HepG2 (cell line): ENCODE data around the gene TEF. TPM values are rescaled to one million over a fixed set of nuclear protein-coding genes. Genes with fewer than 3 reads are reported as not detected.
A peak's percentile ranks its signal among the peaks of the same experiment; 100 is the strongest.

Experiments used
- CHD4 ChIP-seq: fragments of 200-600 bp; sonication (generic); IDR thresholded peaks from 2 replicates; pipeline ENCODE4 v1.7.0; 2017; ENCODE audit warnings: mild to moderate bottlenecking, low read length, borderline replicate concordance
- FOSL2 ChIP-seq: sonication (generic); formaldehyde crosslinking; IDR thresholded peaks from 2 replicates; pipeline ENCODE4 v1.4.0; 2020; ENCODE audit warnings: missing genetic modification reagents
- NKX3-1 ChIP-seq: sonication (generic); formaldehyde crosslinking; IDR thresholded peaks from 2 replicates; pipeline ENCODE4 v1.5.0; 2020; ENCODE audit warnings: missing genetic modification reagents
- PCBP1 ChIP-seq: fragments of 200-400 bp; formaldehyde crosslinking; IDR thresholded peaks from 2 replicates; pipeline ENCODE4 v1.6.1; 2017; ENCODE audit warnings: mild to moderate bottlenecking, low read depth, low read length, borderline replicate concordance
- PHF5A ChIP-seq: IDR thresholded peaks from one replicate; pipeline ENCODE4 v1.6.1; 2018; ENCODE audit warnings: low read depth, missing genetic modification reagents; ENCODE audit not compliant: unreplicated experiment
- SIX1 ChIP-seq: sonication (generic); formaldehyde crosslinking; IDR thresholded peaks from 2 replicates; pipeline ENCODE4 v1.4.0; 2020; ENCODE audit warnings: missing genetic modification reagents, borderline replicate concordance
- ZMYM2 ChIP-seq: sonication (generic); formaldehyde crosslinking; IDR thresholded peaks from 2 replicates; pipeline ENCODE4 v1.8.0; 2022; ENCODE audit warnings: mild to moderate bottlenecking, missing genetic modification reagents
- ZNF839 ChIP-seq: sonication (generic); formaldehyde crosslinking; IDR thresholded peaks from 2 replicates; pipeline ENCODE4 v1.4.0; 2020; ENCODE audit warnings: missing genetic modification reagents, mild to moderate bottlenecking, borderline replicate concordance
- polyA plus RNA-seq, 8 experiments: library from polyadenylated mRNA; depleted of rRNA in 3 of 8; stranded (reverse) in 7 of 8; unstranded in 1 of 8; fragments of >200 nt; fragmentation: Illumina TruSeq in 4 of 8; extraction: Trizol in 4 of 8; gene quantifications; 2 replicates each; pipeline versions ENCODE4 v1.2.1 to v1.2.3, GENCODE V29; 2011 to 2016; ENCODE audit warnings: low read depth in 4 of 8, missing spikeins in 1 of 8, mixed read lengths in 1 of 8; ENCODE audit not compliant: insufficient read depth in 1 of 8
- total RNA-seq, 5 experiments: library from RNA; depleted of rRNA; stranded (reverse); fragments of >200 nt; fragmentation: Illumina TruSeq; extraction: Trizol; gene quantifications; 2 replicates each; pipeline ENCODE4 v1.2.3, GENCODE V29; 2016; ENCODE audit warnings: low read depth in 1 of 5
- TF ChIP-seq, protein P1 (sequence below): sonication (generic); formaldehyde crosslinking; IDR thresholded peaks from 2 replicates; pipeline ENCODE4 v1.5.0; 2020; ENCODE audit warnings: mild to moderate bottlenecking, missing genetic modification reagents, borderline replicate concordance
- TF ChIP-seq, protein P2 (sequence below): sonication (generic); formaldehyde crosslinking; IDR thresholded peaks from 2 replicates; pipeline ENCODE4 v1.8.1; 2023; ENCODE audit warnings: missing genetic modification reagents, inconsistent platforms, borderline replicate concordance

TEF gene
- total and polyA plus RNA-seq, 2 of the 13 experiments (the other 11 are each of a cell fraction or from before 2014, with no cell fraction given) = 7.6 to 11.2 TPM

DNA sequence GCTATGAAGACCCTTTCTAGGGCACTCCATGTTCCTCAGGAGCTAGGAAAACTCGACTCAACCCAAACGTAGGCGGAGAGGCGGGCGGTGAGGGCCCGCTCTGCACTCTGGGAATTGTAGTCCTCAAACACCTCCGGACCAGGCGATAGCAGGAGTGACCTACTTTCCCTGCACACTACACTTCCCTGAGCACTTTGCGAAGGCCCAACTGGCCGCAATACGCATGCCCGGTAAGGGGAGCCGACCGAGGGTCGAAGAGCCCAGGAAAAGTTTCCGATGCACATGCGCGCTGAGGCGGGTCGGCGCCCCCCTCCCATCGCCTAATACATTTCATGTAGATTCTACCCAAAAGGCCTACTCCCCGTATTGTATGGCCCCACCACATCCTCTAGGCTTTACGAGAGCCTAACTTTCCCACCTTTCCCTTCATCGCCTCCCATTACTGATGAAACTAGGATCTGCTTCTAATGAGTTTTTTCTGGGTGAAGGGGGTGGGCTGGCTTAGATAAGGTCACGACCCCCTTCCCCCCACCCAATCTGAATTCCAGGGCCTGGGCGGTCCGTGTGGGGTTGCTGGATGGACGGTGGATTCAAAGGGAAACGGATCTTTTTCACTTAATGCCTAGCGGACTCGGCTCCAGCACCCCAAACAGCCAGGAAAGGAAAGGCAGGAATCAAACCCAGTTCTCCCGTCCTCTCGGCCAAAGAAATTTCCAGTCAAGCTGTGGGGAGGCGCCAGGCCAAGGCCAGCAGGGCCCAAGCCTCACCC lies 62.8 kb downstream of the TEF start (continued):
- TF ChIP-seq, protein P1, sequence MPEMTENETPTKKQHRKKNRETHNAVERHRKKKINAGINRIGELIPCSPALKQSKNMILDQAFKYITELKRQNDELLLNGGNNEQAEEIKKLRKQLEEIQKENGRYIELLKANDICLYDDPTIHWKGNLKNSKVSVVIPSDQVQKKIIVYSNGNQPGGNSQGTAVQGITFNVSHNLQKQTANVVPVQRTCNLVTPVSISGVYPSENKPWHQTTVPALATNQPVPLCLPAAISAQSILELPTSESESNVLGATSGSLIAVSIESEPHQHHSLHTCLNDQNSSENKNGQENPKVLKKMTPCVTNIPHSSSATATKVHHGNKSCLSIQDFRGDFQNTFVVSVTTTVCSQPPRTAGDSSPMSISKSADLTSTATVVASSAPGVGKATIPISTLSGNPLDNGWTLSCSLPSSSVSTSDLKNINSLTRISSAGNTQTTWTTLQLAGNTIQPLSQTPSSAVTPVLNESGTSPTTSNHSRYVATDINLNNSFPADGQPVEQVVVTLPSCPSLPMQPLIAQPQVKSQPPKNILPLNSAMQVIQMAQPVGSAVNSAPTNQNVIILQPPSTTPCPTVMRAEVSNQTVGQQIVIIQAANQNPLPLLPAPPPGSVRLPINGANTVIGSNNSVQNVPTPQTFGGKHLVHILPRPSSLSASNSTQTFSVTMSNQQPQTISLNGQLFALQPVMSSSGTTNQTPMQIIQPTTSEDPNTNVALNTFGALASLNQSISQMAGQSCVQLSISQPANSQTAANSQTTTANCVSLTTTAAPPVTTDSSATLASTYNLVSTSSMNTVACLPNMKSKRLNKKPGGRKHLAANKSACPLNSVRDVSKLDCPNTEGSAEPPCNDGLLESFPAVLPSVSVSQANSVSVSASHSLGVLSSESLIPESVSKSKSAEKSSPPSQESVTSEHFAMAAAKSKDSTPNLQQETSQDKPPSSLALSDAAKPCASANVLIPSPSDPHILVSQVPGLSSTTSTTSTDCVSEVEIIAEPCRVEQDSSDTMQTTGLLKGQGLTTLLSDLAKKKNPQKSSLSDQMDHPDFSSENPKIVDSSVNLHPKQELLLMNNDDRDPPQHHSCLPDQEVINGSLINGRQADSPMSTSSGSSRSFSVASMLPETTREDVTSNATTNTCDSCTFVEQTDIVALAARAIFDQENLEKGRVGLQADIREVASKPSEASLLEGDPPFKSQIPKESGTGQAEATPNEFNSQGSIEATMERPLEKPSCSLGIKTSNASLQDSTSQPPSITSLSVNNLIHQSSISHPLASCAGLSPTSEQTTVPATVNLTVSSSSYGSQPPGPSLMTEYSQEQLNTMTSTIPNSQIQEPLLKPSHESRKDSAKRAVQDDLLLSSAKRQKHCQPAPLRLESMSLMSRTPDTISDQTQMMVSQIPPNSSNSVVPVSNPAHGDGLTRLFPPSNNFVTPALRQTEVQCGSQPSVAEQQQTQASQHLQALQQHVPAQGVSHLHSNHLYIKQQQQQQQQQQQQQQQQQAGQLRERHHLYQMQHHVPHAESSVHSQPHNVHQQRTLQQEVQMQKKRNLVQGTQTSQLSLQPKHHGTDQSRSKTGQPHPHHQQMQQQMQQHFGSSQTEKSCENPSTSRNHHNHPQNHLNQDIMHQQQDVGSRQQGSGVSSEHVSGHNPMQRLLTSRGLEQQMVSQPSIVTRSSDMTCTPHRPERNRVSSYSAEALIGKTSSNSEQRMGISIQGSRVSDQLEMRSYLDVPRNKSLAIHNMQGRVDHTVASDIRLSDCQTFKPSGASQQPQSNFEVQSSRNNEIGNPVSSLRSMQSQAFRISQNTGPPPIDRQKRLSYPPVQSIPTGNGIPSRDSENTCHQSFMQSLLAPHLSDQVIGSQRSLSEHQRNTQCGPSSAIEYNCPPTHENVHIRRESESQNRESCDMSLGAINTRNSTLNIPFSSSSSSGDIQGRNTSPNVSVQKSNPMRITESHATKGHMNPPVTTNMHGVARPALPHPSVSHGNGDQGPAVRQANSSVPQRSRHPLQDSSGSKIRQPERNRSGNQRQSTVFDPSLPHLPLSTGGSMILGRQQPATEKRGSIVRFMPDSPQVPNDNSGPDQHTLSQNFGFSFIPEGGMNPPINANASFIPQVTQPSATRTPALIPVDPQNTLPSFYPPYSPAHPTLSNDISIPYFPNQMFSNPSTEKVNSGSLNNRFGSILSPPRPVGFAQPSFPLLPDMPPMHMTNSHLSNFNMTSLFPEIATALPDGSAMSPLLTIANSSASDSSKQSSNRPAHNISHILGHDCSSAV (CRISPR knock-in tag) = no peak
- no peak for TF ChIP-seq ZMYM2 (CRISPR knock-in tag)
- peak; percentile 37; the same call in 1 of the 2 replicates for TF ChIP-seq SIX1 (CRISPR knock-in tag)
- no peak for TF ChIP-seq PCBP1
- TF ChIP-seq PHF5A (CRISPR knock-in tag) = peak; percentile 19
- TF ChIP-seq, protein P2, sequence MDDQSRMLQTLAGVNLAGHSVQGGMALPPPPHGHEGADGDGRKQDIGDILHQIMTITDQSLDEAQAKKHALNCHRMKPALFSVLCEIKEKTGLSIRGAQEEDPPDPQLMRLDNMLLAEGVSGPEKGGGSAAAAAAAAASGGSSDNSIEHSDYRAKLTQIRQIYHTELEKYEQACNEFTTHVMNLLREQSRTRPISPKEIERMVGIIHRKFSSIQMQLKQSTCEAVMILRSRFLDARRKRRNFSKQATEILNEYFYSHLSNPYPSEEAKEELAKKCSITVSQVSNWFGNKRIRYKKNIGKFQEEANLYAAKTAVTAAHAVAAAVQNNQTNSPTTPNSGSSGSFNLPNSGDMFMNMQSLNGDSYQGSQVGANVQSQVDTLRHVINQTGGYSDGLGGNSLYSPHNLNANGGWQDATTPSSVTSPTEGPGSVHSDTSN (CRISPR knock-in tag) = no peak
- TF ChIP-seq CHD4 = no peak
- TF ChIP-seq ZNF839 = 0 out of 2 replicates have a peak, but pooled peaks have one; percentile 53
- peak; percentile 6; the same call in 1 of the 2 replicates for TF ChIP-seq FOSL2 (CRISPR knock-in tag)
- TF ChIP-seq NKX3-1 (CRISPR knock-in tag) = no peak
